H1 (cell line): ENCODE results near the gene LPCAT1. TPM values are rescaled to one million over a fixed set of nuclear protein-coding genes. Genes with fewer than 3 reads are reported as not detected.

ENCODE experiments used
- BRCA1 ChIP-seq: IDR thresholded peaks from 2 replicates; pipeline ENCODE4 v1.6.1; 2012; ENCODE audit warnings: low read depth, low read length, improper control_type of control experiment
- CEBPB ChIP-seq: IDR thresholded peaks from 2 replicates; pipeline ENCODE4 v1.6.1; 2012; ENCODE audit warnings: low read depth, low read length
- JUN ChIP-seq: IDR thresholded peaks from 2 replicates; pipeline ENCODE4 v1.6.1; 2011; ENCODE audit warnings: low read depth, mild to moderate bottlenecking, improper control_type of control experiment, low read length
- SUZ12 ChIP-seq: fragments of 200-600 bp; sonication (generic); IDR thresholded peaks from 2 replicates; pipeline ENCODE4 v1.6.1; 2012; ENCODE audit warnings: mild to moderate bottlenecking, inconsistent platforms, low read length, moderate library complexity, mixed read lengths
- polyA plus RNA-seq, 7 experiments: library from polyadenylated mRNA; depleted of rRNA in 3 of 7; stranded (reverse) in 5 of 7; unstranded in 2 of 7; fragments of >200 nt in 5 of 7; fragments of 200-250 nt in 2 of 7; gene quantifications; 1 replicate in 5 of 7; 2 replicates in 1 of 7; 4 replicates in 1 of 7; pipeline versions ENCODE4 v1.2.1 to v1.2.3, GENCODE V29; 2011 to 2013; ENCODE audit warnings: missing spikeins in 2 of 7, mixed read lengths in 2 of 7
- total RNA-seq: library from RNA; stranded (reverse); fragmentation: NEBNext Ultra II Directional; extraction: Animal tissue kit (Norgen Biotek cat#: 25700); gene quantifications from 2 replicates; pipeline ENCODE4 v1.2.1, GENCODE V29; 2021
- TF ChIP-seq, protein P1 (sequence below): IDR thresholded peaks from 2 replicates; pipeline ENCODE4 v1.6.1; 2012; ENCODE audit warnings: inconsistent platforms
- TF ChIP-seq, protein P2 (sequence below): IDR thresholded peaks from 2 replicates; pipeline ENCODE4 v1.6.1; 2012; ENCODE audit warnings: inconsistent platforms

LPCAT1 gene
- total and polyA plus RNA-seq, 2 of the 8 experiments (the other 6 are each of a cell fraction or from before 2014, with no cell fraction given), result 107 to 260 TPM

DNA sequence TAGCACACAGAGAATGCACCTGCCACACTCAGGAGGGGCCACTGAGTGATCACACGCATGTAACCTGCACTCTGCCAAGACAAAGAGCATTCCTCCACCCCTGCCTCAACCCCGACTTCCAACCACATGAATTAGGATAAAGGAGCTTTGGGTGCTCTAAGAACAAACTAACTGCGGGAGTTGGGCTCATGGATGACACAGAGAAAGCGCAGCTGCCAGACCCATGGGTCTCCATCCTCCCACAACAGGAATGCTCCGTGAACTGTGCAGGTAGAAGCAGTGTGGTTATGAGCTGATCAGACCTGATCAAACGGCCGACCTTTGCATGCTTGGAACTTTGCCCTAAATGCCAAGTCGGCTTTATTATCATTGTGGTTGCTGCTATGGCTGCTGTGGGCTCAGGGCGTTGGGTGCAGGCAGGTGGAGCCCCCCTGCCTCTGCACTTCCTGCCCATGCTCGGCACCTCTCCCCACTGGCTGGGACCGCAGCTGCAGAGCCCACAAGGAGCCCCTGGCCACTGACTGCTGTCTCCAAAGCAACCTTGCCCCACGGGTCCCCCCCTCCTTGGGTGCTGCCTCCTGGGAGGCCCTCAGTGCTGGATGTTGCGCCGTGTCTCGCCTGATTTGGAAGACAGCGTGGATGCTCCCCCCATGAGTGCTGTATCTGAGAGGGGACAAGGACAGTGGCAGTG is 75.9 kb downstream of the LPCAT1 start (continued):
- TF ChIP-seq JUN, result no peak
- TF ChIP-seq SUZ12, result no peak
- TF ChIP-seq BRCA1, result no peak
- TF ChIP-seq CEBPB, result no peak
- TF ChIP-seq, protein P1, sequence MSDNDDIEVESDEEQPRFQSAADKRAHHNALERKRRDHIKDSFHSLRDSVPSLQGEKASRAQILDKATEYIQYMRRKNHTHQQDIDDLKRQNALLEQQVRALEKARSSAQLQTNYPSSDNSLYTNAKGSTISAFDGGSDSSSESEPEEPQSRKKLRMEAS, result no peak
- TF ChIP-seq, protein P2, sequence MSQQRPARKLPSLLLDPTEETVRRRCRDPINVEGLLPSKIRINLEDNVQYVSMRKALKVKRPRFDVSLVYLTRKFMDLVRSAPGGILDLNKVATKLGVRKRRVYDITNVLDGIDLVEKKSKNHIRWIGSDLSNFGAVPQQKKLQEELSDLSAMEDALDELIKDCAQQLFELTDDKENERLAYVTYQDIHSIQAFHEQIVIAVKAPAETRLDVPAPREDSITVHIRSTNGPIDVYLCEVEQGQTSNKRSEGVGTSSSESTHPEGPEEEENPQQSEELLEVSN, result no peak
